GM19324 (cell line): ENCODE measurements around the gene NEK8.
"Not testable (repeated sequence)": the region's sequence is repeated elsewhere in the genome, so short reads cannot be mapped to it uniquely, and the experiment has no call there.

ENCODE experiments used
- ATAC-seq: cut with Tn5 transposase; IDR thresholded peaks from one replicate; pipeline ENCODE4 v1.9.1; 2021; ENCODE audit warnings: mild to moderate bottlenecking, moderate library complexity; ENCODE audit not compliant: unreplicated experiment, low FRiP score

Gene NEK8

GRCh38 chr17:28759256-28759865 is 30.8 kb downstream of the NEK8 start:
- ATAC-seq = no peak

- ATAC-seq = no peak
Measured at GRCh38 chr17:28760601-28761562, 32.3 kb downstream of the NEK8 start.

GRCh38 chr17:28763137-28763799 is 34.7 kb downstream of the NEK8 start:
- no peak for ATAC-seq

- ATAC-seq = no peak
Measured at GRCh38 chr17:28763804-28764266, 35.2 kb downstream of the NEK8 start.

GRCh38 chr17:28765038-28765437 is 36.5 kb downstream of the NEK8 start:
- ATAC-seq = no peak

- ATAC-seq = no peak
Measured at GRCh38 chr17:28773736-28774135, 45.1 kb downstream of the NEK8 start.

- ATAC-seq = no peak
Measured at GRCh38 chr17:28774206-28774605, 45.6 kb downstream of the NEK8 start.

- no peak for ATAC-seq
Measured at GRCh38 chr17:28777178-28777577, 48.6 kb downstream of the NEK8 start.

GRCh38 chr17:28779601-28780000 is 51.0 kb downstream of the NEK8 start:
- not testable (repeated sequence) for ATAC-seq

- no peak for ATAC-seq
Measured at GRCh38 chr17:28783161-28783560, 54.6 kb downstream of the NEK8 start.

- no peak for ATAC-seq
Measured at GRCh38 chr17:28788100-28788499, 59.5 kb downstream of the NEK8 start.
